ENCODE results near the gene IRX4. TPM values are rescaled to one million over a fixed set of nuclear protein-coding genes. Genes with fewer than 3 reads are reported as not detected.
"Not testable (repeated sequence)": the region's sequence is repeated elsewhere in the genome, so short reads cannot be mapped to it uniquely, and the experiment has no call there.

IRX4 gene
- total RNA-seq, 4 donors from 2014 or later = not detected

DNA sequence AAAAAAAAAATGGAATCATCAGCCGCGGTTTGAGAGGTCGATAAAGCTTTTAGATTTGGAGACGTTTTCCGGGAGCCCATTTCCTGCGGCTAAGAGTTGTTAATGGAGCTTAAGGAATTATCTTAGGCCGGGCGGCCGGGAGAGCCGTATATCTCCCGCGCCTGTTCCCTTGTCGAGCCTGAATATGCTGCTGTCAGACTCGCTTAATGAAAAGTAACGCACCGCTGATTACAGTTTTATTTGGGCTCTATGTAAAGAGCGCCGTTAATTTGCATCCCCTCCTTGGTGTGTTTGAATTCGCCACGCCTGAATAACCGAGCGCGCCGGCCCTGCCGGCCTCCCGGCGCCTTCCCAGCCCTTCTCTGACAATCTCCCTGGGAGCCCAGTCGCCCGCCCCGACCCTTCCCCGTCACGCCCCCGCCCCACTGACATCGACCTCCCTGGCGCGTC lies 7.9 kb downstream of the IRX4 start:
- WGBS, 2 donors = 1 to 2% methylated on average over 36 of the region's 36 CpGs
- H3K27ac ChIP-seq = no peak overlapping the region
- no peak overlapping the region for H3K4me3 ChIP-seq
- peaks cover 0 to 79% of the 10 kb centered on the region in 2 donors for H3K27me3 ChIP-seq
- no peaks in the 10 kb centered on the region for H3K9me3 ChIP-seq
- no peaks in the 10 kb centered on the region for H3K36me3 ChIP-seq
- DNase-seq (ENCODE audit: low spot score in 2 of 2) = no peak
- H3K4me1 ChIP-seq = peaks cover 0 to 28% (median 9%) of the 10 kb centered on the region in 4 donors
- TF ChIP-seq EP300 (IDR thresholded peaks at IDR 0.05) = no peak
- TF ChIP-seq POLR2A (IDR thresholded peaks at IDR 0.05) = no peak
- TF ChIP-seq, protein P1, sequence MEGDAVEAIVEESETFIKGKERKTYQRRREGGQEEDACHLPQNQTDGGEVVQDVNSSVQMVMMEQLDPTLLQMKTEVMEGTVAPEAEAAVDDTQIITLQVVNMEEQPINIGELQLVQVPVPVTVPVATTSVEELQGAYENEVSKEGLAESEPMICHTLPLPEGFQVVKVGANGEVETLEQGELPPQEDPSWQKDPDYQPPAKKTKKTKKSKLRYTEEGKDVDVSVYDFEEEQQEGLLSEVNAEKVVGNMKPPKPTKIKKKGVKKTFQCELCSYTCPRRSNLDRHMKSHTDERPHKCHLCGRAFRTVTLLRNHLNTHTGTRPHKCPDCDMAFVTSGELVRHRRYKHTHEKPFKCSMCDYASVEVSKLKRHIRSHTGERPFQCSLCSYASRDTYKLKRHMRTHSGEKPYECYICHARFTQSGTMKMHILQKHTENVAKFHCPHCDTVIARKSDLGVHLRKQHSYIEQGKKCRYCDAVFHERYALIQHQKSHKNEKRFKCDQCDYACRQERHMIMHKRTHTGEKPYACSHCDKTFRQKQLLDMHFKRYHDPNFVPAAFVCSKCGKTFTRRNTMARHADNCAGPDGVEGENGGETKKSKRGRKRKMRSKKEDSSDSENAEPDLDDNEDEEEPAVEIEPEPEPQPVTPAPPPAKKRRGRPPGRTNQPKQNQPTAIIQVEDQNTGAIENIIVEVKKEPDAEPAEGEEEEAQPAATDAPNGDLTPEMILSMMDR (IDR thresholded peaks at IDR 0.05) = no peak

DNA sequence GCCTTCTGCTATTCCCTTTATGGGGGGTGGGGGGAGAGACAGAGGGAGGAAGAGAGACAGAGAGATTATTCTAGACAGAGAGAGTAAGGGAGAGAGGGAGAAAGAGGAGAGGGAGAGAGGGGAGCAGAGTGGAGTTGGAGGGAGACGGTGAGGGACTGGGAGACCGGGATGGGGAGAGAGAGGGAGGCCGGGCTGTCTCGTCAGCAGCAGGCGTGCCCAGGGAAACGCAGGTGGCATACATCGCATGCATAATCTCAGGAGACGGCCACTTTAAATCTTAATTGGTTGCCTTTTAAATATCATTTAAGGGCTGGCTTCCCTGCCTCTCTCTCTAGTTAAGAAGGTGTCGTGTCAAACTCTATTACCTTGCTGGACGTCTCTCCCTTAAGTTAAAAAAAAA lies 8.4 kb downstream of the IRX4 start:
- 4% methylated on average over 10 of the region's 10 CpGs for WGBS, 2 donors
- TF ChIP-seq, protein P1 (IDR thresholded peaks at IDR 0.05) = no peak
- TF ChIP-seq EP300 (IDR thresholded peaks at IDR 0.05) = no peak
- no peak for TF ChIP-seq POLR2A (IDR thresholded peaks at IDR 0.05)
- peaks cover 0 to 77% of the 10 kb centered on the region in 2 donors for H3K27me3 ChIP-seq
- DNase-seq (ENCODE audit: low spot score in 2 of 2) = no peak
- no peak overlapping the region for H3K4me3 ChIP-seq
- no peaks in the 10 kb centered on the region for H3K36me3 ChIP-seq
- no peak overlapping the region for H3K27ac ChIP-seq
- peaks cover 0 to 28% (median 9%) of the 10 kb centered on the region in 4 donors for H3K4me1 ChIP-seq
- H3K9me3 ChIP-seq = no peaks in the 10 kb centered on the region

DNA sequence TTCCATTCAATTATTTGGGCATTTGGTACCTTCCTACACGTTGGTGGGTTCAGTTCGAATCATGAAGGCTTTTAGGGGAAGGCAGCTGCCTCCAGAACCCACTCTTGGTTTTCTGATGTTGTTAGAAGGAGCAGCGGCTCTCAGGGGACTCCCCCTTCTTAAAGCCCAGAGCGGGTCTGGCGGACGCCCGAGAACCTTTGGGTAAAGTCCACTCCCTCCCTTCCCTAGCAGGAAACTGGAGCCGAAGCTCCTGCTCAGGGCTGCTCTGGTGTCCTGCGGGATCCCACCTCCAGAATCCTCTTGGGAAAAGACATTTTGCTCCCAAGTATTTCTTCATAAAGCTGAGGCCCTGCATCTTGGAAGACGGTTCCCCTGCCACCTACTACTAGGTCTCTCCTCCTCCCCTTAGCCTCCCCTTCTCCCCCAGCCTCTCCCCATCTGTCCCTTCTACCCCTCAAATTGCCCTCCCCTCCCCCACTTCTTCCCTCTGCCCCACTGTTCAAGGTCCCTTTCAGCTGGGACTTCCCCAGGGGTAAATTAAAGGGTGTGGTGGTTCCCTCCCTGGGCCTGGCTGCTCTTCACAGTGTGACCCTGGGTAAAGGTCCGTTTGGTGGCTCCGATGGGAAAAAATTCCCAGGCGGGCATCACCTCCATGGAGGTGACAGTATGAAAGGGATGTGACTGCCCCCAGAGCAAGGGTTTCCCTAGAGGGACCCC lies 9.3 kb downstream of the IRX4 start:
- no peak overlapping the region for H3K4me3 ChIP-seq
- H3K27me3 ChIP-seq = peaks cover 0 to 74% of the 10 kb centered on the region in 2 donors
- H3K9me3 ChIP-seq = no peaks in the 10 kb centered on the region
- 24 to 29% methylated on average over 13 of the region's 13 CpGs for WGBS, 2 donors
- H3K27ac ChIP-seq = no peak overlapping the region
- no peaks in the 10 kb centered on the region for H3K36me3 ChIP-seq
- H3K4me1 ChIP-seq = peaks cover 0 to 28% (median 9%) of the 10 kb centered on the region in 4 donors
- no peak for TF ChIP-seq POLR2A (IDR thresholded peaks at IDR 0.05)
- no peak for TF ChIP-seq EP300 (IDR thresholded peaks at IDR 0.05)
- TF ChIP-seq, protein P1 (IDR thresholded peaks at IDR 0.05) = no peak
- DNase-seq (ENCODE audit: low spot score in 2 of 2) = no peak

DNA sequence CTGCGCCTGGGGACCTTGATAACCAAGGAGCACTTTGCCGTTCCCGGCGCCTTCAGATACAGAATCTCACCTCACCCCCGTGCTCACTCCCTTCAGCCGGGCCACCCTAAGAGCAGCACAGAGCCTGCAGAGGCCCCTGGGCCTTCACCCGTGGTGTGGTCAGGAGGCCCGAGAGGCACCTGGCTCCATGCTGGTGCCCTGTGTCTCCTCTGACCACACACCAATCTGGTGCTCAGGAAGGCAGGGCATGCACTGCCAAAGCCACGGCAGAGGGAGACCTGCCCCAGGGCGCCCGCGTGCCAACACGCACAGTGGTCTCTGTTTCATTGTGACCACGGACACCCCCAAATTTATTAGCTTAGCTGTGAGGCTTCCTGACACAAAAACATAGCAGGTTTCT lies 11.3 kb downstream of the IRX4 start:
- Histone ChIP-seq H3K36me3 (no peaks in the 10 kb centered on the region), H3K4me3 (no peak overlapping the region), H3K9me3 (no peaks in the 10 kb centered on the region), H3K4me1 (peaks cover 0 to 23% (median 7%) of the 10 kb centered on the region in 4 donors), H3K27me3 (peaks cover 0 to 57% of the 10 kb centered on the region in 2 donors), H3K27ac (no peak overlapping the region)
- 71 to 77% methylated on average over 12 to 14 of the region's 14 CpGs for WGBS, 2 donors
- DNase-seq (ENCODE audit: low spot score in 2 of 2) = no peak
- TF ChIP-seq EP300 (IDR thresholded peaks at IDR 0.05) (no peak), POLR2A (IDR thresholded peaks at IDR 0.05) (no peak)
- TF ChIP-seq, protein P1 (IDR thresholded peaks at IDR 0.05) = no peak

DNA sequence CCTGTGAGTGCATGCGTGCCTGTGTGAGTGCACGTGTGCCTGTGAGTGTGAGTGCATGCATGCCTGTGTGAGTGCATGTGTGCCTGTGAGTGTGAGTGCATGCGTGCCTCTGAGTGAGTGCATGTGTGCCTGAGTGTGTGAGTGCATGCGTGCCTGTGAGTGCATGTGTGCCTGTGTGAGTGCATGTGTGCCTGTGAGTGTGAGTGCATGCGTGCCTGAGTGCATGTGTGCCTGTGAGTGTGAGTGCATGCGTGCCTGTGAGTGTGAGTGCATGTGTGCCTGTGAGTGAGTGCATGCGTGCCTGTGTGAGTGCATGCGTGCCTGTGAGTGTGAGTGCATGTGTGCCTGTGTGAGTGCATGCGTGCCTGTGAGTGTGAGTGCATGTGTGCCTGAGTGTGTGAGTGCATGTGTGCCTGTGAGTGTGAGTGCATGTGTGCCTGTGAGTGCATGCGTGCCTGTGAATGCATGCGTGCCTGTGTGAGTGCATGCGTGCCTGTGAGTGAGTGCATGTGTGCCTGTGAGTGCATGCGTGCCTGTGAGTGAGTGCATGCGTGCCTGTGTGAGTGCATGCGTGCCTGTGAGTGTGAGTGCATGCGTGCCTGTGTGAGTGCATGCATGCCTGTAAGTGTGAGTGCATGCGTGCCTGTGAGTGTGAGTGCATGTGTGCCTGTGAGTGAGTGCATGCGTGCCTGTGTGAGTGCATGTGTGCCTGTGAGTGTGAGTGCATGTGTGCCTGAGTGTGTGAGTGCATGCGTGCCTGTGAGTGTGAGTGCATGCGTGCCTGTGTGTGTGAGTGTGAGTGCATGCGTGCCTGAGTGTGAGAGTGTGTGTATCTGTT lies 12.1 kb downstream of the IRX4 start:
- H3K27ac ChIP-seq; DNase-seq (ENCODE audit: low spot score in 2 of 2); H3K36me3 ChIP-seq; H3K4me3 ChIP-seq; H3K9me3 ChIP-seq: not testable (repeated sequence)
- Histone ChIP-seq H3K27me3 (peaks cover 0 to 57% of the 10 kb centered on the region in 2 donors), H3K4me1 (peaks cover 0 to 15% (median 4%) of the 10 kb centered on the region in 4 donors)
- 73 to 93% methylated on average over 9 to 21 of the region's 21 CpGs for WGBS, 2 donors

Measured in tibial nerve (tissue), 4 donors.